Measurements from ENCODE around the gene ESAM.

- TF ChIP-seq CTCF (IDR thresholded peaks at IDR 0.05; ENCODE audit: low read depth, low read length): no peak
- no peak for TF ChIP-seq POLR2A (IDR thresholded peaks at IDR 0.05; ENCODE audit: extremely low read depth, insufficient read length)
These were observed 16.2 kb upstream of the ESAM start for GRCh38 chr11:124778281-124778680.
